Heart left ventricle (tissue), 16 donors: ENCODE data around the gene HOTAIR. TPM values are rescaled to one million over a fixed set of nuclear protein-coding genes. Genes with fewer than 3 reads are reported as not detected.

ENCODE experiments used
- ATAC-seq, 4 donors: fragments of 200-7000 bp; cut with Tn5 transposase; one replicate each; pipeline ENCODE4 v1.9.1; 2020 to 2022; ENCODE audit warnings: moderate library complexity in 4 of 4, mild to moderate bottlenecking in 3 of 4, moderate number of reproducible peaks in 1 of 4
- DNase-seq, 5 donors: peaks; one replicate each; pipeline ENCODE4 v3.0.0-alpha.2; 2020
- H3K27ac ChIP-seq, 12 donors: fragments of 200-600 bp; sonication (generic) in 4 of 12; one replicate each; pipeline versions ENCODE4 v1.5.0 to v1.8.0; 2016 to 2022; ENCODE audit warnings: mild to moderate bottlenecking in 2 of 12
- H3K27me3 ChIP-seq, 9 donors: fragments of 200-600 bp; sonication (generic) in 2 of 9; one replicate each; pipeline versions ENCODE4 v1.5.1 to v1.8.0; 2016 to 2022; ENCODE audit warnings: mild to moderate bottlenecking in 3 of 9
- H3K36me3 ChIP-seq, 9 donors: fragments of 200-600 bp; sonication (generic) in 2 of 9; one replicate each; pipeline versions ENCODE4 v1.5.0 to v1.8.0; 2018 to 2022; ENCODE audit warnings: mild to moderate bottlenecking in 2 of 9
- H3K4me1 ChIP-seq, 12 donors: fragments of 200-600 bp; sonication (generic) in 4 of 12; one replicate each; pipeline versions ENCODE4 v1.5.0 to v1.8.0; 2016 to 2022; ENCODE audit warnings: mild to moderate bottlenecking in 3 of 12
- H3K4me3 ChIP-seq, 12 donors: fragments of 200-600 bp; sonication (generic) in 4 of 12; one replicate each; pipeline versions ENCODE4 v1.5.0 to v1.8.0; 2017 to 2022; ENCODE audit warnings: mild to moderate bottlenecking in 9 of 12, moderate library complexity in 4 of 12
- H3K9me3 ChIP-seq, 12 donors: fragments of 200-600 bp; sonication (generic) in 4 of 12; one replicate each; pipeline versions ENCODE4 v1.5.0 to v1.8.0; 2016 to 2022; ENCODE audit warnings: mild to moderate bottlenecking in 1 of 12
- POLR2A ChIP-seq, 2 donors: fragments of 450-650 bp; IDR thresholded peaks; one replicate each; pipeline ENCODE4 v1.6.1; 2017; ENCODE audit warnings: antibody characterized with exemption in 2 of 2, mild to moderate bottlenecking in 2 of 2, moderate library complexity in 2 of 2
- WGBS, 4 donors: extraction: QIAGEN DNeasy Blood & Tissue Kit in 2 of 4; methylation state at CpG; one replicate each; pipeline versions ENCODE4 v1.1.5 to v1.1.7; 2013 to 2018; 5-methylcytosine and 5-hydroxymethylcytosine counted together
- intact Hi-C, 10 donors: fragments of 100-400 bp; cut with DNase I; formaldehyde crosslinking; loops; one replicate each; pipeline versions ENCODE4 v1.11.1 to v1.14.2; 2022
- polyA plus RNA-seq, 2 donors: library from polyadenylated mRNA; stranded (reverse); fragments of 200-250 nt; gene quantifications; one replicate each; pipeline ENCODE4 v1.2.3, GENCODE V29; 2013
- total RNA-seq, 9 donors: library from RNA; depleted of rRNA in 2 of 9; stranded (reverse); fragments of >200 nt in 2 of 9; fragmentation: NEBNext Ultra II Directional in 3 of 9; extraction: Animal tissue kit (Norgen Biotek cat#: 25700) in 3 of 9; gene quantifications; one replicate each; pipeline versions ENCODE4 v1.1.0 to v1.2.4, GENCODE V29; 2016 to 2023
- TF ChIP-seq, protein P1 (sequence below), 12 donors: fragments of 200-600 bp; sonication (generic) in 4 of 12; IDR thresholded peaks; one replicate each; pipeline versions ENCODE4 v1.5.0 to v1.8.0; 2018 to 2022; ENCODE audit warnings: antibody characterized with exemption in 12 of 12, mild to moderate bottlenecking in 5 of 12
- donor health status: ischemic (EF 13 %, LVEDD 7.1; RV severe dilation, severe dysfunction).
- donor health status: healthy with polysubstance abuse.
- donor health status: DM: no; HTN: yes; CAD: no.
- donor health status: DM: no; HTN: no; CAD: no.
- donor health status: ischemic (EF 25% LVEDD 6.9; RV normal size, moderate dysfunction).
- donor health status: ischemic (EF 25% LVEDD 5.7; RV mildly dilated, moderate dysfunction).
- donor health status: healthy.
- donor health status: DM: yes; HTN: yes; CAD: no.
- donor health status: ischemic (EF 35%, LVEDD 5.7; RV mildly dilated, moderate dysfunction).
- donor health status: nonischemic (EF 11% LVEDD 7.7; RV severe dilation, severe dysfunction).
- donor health status: DM: yes; HTN: yes; CAD: no.
- donor health status: PGD.
- donor health status: ischemic (EF 29% LVEDD 5.4; RV normal size, mild dysfunction).
- donor health status: nonischemic (EF 23%, LVEDD 6.1; RV moderate dilation, normal function).

Gene HOTAIR
- total and polyA plus RNA-seq, 11 donors = not detected

DNA sequence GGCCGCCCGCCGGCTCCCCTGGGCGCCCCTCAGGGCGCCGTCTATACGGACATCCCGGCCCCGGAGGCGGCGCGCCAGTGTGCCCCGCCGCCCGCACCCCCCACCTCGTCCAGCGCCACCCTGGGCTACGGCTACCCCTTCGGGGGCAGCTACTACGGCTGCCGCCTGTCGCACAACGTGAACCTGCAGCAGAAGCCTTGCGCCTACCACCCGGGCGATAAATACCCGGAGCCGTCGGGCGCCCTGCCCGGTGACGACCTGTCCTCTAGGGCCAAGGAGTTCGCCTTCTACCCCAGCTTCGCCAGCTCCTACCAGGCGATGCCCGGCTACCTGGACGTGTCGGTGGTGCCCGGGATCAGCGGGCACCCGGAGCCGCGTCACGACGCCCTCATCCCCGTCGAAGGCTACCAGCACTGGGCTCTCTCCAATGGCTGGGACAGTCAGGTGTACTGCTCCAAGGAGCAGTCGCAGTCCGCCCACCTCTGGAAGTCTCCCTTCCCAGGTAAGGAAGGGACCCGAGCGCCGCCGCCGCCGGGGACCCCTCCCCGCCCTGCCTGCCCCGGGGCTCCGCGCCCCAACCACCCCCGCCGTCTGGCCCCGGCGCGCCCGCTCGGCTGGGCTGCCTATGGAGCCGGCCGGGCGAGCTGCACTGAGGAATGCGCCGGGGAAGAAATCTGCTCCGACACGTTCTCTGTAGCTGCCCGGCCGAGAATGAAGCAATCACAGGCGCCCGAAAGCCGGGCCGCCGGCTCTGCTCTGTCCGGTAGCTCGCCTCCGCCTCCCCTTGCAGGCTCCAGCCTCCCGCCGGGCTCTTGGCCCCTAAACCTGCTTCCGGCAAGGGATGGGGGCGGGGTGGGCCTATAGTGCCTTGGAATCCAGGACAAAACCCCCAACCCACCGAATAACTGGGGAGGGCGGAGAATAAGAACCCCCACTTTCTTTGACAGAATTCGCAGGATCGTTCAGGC is 35.3 kb downstream of the HOTAIR start:
- no peak for ATAC-seq
- Histone ChIP-seq H3K4me3 (no peak overlapping the region), H3K27me3 (peaks cover 69 to 100% (median 97%) of the 10 kb centered on the region in 9 donors)

DNA sequence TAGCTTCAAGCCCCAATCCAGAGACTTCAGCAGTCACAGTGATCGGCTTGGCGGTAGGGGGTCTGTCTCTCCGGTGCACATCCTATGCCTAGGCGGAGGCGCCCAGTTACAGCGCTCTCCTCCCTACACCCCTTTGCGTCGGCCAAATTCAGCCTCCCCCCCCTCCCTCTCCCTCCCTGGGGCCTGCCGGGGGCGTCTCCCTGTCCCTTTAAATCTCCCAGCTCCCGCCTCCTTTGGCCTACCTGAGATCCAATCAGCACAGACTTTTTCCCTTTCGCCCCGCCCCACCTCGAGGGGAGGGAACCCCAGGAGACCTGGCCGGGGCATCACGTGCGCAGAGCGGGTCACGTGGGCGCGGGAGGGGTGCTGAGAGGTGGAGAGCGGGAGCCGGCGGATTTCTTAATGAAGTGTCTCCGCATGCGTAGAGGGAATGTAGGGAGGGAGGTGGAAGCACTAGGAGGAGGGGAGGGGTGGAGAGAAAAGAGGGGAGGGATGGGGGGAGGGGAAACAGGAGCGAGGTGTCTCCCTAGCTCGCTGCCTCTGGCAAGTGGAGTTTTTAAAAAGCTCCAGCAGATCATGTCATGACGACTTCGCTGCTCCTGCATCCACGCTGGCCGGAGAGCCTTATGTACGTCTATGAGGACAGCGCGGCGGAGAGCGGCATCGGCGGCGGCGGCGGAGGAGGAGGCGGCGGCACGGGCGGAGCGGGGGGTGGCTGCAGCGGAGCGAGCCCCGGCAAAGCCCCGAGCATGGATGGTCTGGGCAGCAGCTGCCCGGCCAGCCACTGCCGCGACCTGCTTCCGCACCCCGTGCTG is 36.2 kb downstream of the HOTAIR start, which contains the start of gene HOXC13:
HOXC13 (plus strand) TSS at position 506 of the 815 bp plus-strand sequence; CDS start at position 582, 76 bp downstream.
- Histone ChIP-seq H3K36me3 (no peaks in the 10 kb centered on the region), H3K27ac (no peak within 1 kb of the TSS), H3K9me3 (no peaks in the 10 kb centered on the region), H3K4me3 (no peak within 1 kb of the TSS), H3K4me1 (peaks cover 0 to 25% (median 0%) of the 10 kb centered on the region in 12 donors), H3K27me3 (peaks cover 62 to 100% (median 97%) of the 10 kb centered on the region in 9 donors)
- TF ChIP-seq, protein P1, sequence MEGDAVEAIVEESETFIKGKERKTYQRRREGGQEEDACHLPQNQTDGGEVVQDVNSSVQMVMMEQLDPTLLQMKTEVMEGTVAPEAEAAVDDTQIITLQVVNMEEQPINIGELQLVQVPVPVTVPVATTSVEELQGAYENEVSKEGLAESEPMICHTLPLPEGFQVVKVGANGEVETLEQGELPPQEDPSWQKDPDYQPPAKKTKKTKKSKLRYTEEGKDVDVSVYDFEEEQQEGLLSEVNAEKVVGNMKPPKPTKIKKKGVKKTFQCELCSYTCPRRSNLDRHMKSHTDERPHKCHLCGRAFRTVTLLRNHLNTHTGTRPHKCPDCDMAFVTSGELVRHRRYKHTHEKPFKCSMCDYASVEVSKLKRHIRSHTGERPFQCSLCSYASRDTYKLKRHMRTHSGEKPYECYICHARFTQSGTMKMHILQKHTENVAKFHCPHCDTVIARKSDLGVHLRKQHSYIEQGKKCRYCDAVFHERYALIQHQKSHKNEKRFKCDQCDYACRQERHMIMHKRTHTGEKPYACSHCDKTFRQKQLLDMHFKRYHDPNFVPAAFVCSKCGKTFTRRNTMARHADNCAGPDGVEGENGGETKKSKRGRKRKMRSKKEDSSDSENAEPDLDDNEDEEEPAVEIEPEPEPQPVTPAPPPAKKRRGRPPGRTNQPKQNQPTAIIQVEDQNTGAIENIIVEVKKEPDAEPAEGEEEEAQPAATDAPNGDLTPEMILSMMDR (IDR thresholded peaks at IDR 0.05) = no peak
- TF ChIP-seq POLR2A (IDR thresholded peaks at IDR 0.05) = no peak
- 2 to 3% (median 3%) methylated on average over 50 to 56 of the region's 56 CpGs for WGBS, 4 donors
- DNase-seq (no peak), ATAC-seq (peak in 2 of 4 donors; percentile 24 to 25)
- intact Hi-C loops = no loop called here

More for the DNA sequence above, 35.3 kb downstream of the HOTAIR start:
- DNase-seq = no peak
- peaks cover 0 to 25% (median 0%) of the 10 kb centered on the region in 12 donors for H3K4me1 ChIP-seq
- TF ChIP-seq POLR2A (IDR thresholded peaks at IDR 0.05) = no peak
- TF ChIP-seq, protein P1 (IDR thresholded peaks at IDR 0.05) = no peak
- no peaks in the 10 kb centered on the region for H3K9me3 ChIP-seq
- H3K27ac ChIP-seq = no peak overlapping the region
- WGBS, 4 donors = 4 to 7% (median 5%) methylated on average over 43 to 91 of the region's 91 CpGs
- intact Hi-C loops = no loop called here
- H3K36me3 ChIP-seq = no peaks in the 10 kb centered on the region

DNA sequence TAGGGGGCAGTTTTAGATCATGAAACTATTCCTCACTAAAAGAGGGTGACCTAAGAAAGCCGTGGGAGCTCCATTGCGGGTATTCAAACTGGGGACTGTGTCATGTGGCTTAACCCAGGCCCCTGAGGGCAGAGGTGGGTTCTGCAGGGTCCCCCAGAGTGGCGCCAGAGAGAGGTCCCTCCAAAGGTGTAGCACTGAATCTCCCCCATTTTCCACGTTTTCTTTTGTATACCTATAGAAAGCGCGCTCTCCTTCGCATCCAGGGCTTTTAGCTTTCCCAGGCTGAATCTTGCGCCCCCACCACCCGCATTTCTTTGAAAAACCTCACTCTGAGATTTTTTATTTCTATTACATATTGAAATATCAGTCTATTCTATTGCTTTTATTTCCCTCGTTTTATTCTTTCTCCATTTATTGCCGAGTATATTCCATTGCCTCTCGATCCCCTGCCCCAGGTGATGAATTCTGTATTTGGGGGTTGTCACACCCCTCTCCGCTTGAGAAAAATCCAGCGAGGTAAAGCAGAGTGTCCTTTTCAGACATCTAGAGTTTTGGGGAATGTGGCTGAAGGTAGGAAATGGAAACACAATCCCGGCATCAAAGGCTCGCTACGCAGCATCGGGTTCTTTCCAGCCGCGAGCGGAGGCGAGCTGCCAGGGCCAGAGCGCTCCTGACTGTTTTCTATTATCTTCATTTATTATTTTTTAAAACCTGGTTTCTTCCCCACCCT is 37.0 kb downstream of the HOTAIR start:
- Histone ChIP-seq H3K27ac (no peak overlapping the region), H3K36me3 (no peaks in the 10 kb centered on the region), H3K4me3 (no peak overlapping the region), H3K4me1 (peaks cover 0 to 25% (median 0%) of the 10 kb centered on the region in 12 donors), H3K9me3 (no peaks in the 10 kb centered on the region), H3K27me3 (peaks cover 64 to 100% (median 98%) of the 10 kb centered on the region in 9 donors)
- no peak for TF ChIP-seq POLR2A (IDR thresholded peaks at IDR 0.05)
- TF ChIP-seq, protein P1 (IDR thresholded peaks at IDR 0.05) = no peak
- intact Hi-C loops = no loop called here
- 13 to 21% (median 16%) methylated on average over 23 of the region's 23 CpGs for WGBS, 4 donors
- DNase-seq (no peak), ATAC-seq (no peak)
